ENCODE results near the gene KIF16B. TPM values are rescaled to one million over a fixed set of nuclear protein-coding genes. Genes with fewer than 3 reads are reported as not detected.

KIF16B gene
- total and polyA plus RNA-seq, 2 of the 8 experiments (the other 6 are each of a cell fraction or from before 2014, with no cell fraction given) = 3.0 to 9.2 TPM

GRCh38 chr20:16619953-16620352 is 46.7 kb upstream of the KIF16B start:
- H2BK20ac ChIP-seq (ENCODE audit: low read length) = no peak overlapping the region
- no peak overlapping the region for H3K9ac ChIP-seq (replicated peaks in 1 of 4; ENCODE audit: extremely low read depth in 1 of 4, low read depth in 3 of 4, low read length in 3 of 4)
- H3K14ac ChIP-seq (ENCODE audit: insufficient read length) = no peak overlapping the region
- H2AK5ac ChIP-seq (ENCODE audit: low read depth, low read length) = no peak overlapping the region
- no peak overlapping the region for H2BK120ac ChIP-seq (replicated peaks; ENCODE audit: low read depth, low read length)
- no peak overlapping the region for H2AFZ ChIP-seq (ENCODE audit: low read length)
- H3K4me3 ChIP-seq (ENCODE audit: extremely low read depth in 1 of 4, insufficient read depth in 2 of 4, low read depth in 3 of 4, low read length in 4 of 4) = no peak overlapping the region
- no peaks in the 10 kb centered on the region for H3K27me3 ChIP-seq (replicated peaks in 1 of 4; ENCODE audit: control insufficient read depth in 3 of 4, extremely low read depth in 1 of 4, insufficient read depth in 3 of 4, low read length in 3 of 4)
- H3K56ac ChIP-seq (replicated peaks; ENCODE audit: insufficient read length, low read depth, low read length) = no peak overlapping the region
- H4K91ac ChIP-seq (replicated peaks; ENCODE audit: insufficient read length, low read length) = no peak overlapping the region
- H3K4ac ChIP-seq (replicated peaks; ENCODE audit: insufficient read length, low read depth, low read length) = no peak overlapping the region
- H2BK12ac ChIP-seq (ENCODE audit: low read depth, low read length) = no peak overlapping the region
- H3K79me1 ChIP-seq (ENCODE audit: low read depth, low read length) = no peaks in the 10 kb centered on the region
- H3K79me2 ChIP-seq (ENCODE audit: control insufficient read depth in 1 of 2, insufficient read depth in 2 of 2, low read length in 2 of 2) = no peaks in the 10 kb centered on the region
- H3K36me3 ChIP-seq (ENCODE audit: control insufficient read depth in 2 of 4, insufficient read depth in 4 of 4, low read length in 3 of 4) = no peaks in the 10 kb centered on the region
- ChIA-PET POLR2A (ENCODE audit: partially characterized antibody) (no interaction called here), CTCF (ENCODE audit: partially characterized antibody) (no interaction called here)
- H4K5ac ChIP-seq (ENCODE audit: insufficient read length, low read depth, low read length) = no peak overlapping the region
- H3K23me2 ChIP-seq (ENCODE audit: low read depth, low read length) = no peaks in the 10 kb centered on the region
- 80% methylated on average over 1 of the region's 1 CpG; no CpG with 5 or more reads in 1 of the 2 experiments for whole genome bisulfite sequencing, 2 experiments (ENCODE audit: extremely low coverage in 1 of 2, insufficient coverage in 1 of 2, insufficient read length in 1 of 2, insufficient replicate concordance in 2 of 2, low coverage in 1 of 2, low lambda C conversion rate in 2 of 2, missing lambda C conversion rate in 1 of 2)
- H3K4me1 ChIP-seq (replicated peaks in 1 of 4; ENCODE audit: control insufficient read depth in 3 of 4, insufficient read depth in 4 of 4, low read length in 3 of 4) = peaks cover 0 to 3% (median 1%) of the 10 kb centered on the region in 4 experiments; a peak in 1 of 7 replicates
- H4K8ac ChIP-seq (ENCODE audit: extremely low read depth, insufficient read depth, low read length) = no peak overlapping the region
- no peak overlapping the region for H3K23ac ChIP-seq (ENCODE audit: insufficient read length)
- no peak overlapping the region for H2BK15ac ChIP-seq (ENCODE audit: low read length)
- FAIRE-seq (no peak), DNase-seq (ENCODE audit: low read depth in 1 of 2, low spot score in 2 of 2) (no peak)
- H3K4me2 ChIP-seq (ENCODE audit: insufficient read depth in 1 of 2, low read depth in 2 of 2, low read length in 2 of 2) = no peak overlapping the region
- H3K27ac ChIP-seq (ENCODE audit: low read depth, low read length) = no peak overlapping the region
- H3K18ac ChIP-seq (ENCODE audit: extremely low read depth, low read length) = no peak overlapping the region
- peaks cover 5 to 8% of the 10 kb centered on the region in 2 experiments; a peak in 1 of 4 replicates for H3K9me3 ChIP-seq (ENCODE audit: insufficient read depth in 2 of 2, low read depth in 1 of 2, low read length in 1 of 2)
- no peak overlapping the region for H2BK5ac ChIP-seq (ENCODE audit: low read depth, low read length)
- H4K20me1 ChIP-seq (replicated peaks in 1 of 2; ENCODE audit: control insufficient read depth in 1 of 2, insufficient read depth in 2 of 2, low read length in 2 of 2) = no peaks in the 10 kb centered on the region
- TF ChIP-seq SRF (IDR thresholded peaks at IDR 0.05; ENCODE audit: low read depth, low read length) (no peak), EGR1 (IDR thresholded peaks at IDR 0.05; ENCODE audit: borderline replicate concordance, low read depth, low read length) (no peak), HDAC2 (IDR thresholded peaks at IDR 0.05; ENCODE audit: borderline replicate concordance in 1 of 2, low read depth in 2 of 2, low read length in 2 of 2) (no peak), SP4 (IDR thresholded peaks at IDR 0.05; ENCODE audit: low read length) (no peak), FOSL1 (IDR thresholded peaks at IDR 0.05; ENCODE audit: insufficient read depth, low read depth, low read length) (no peak), BACH1 (IDR thresholded peaks at IDR 0.05; ENCODE audit: low read length) (no peak), CTCF (IDR thresholded peaks at IDR 0.05; ENCODE audit: control extremely low read depth in 1 of 3, insufficient read depth in 1 of 3, low read depth in 1 of 3, low read length in 3 of 3) (no peak), SP1 (IDR thresholded peaks at IDR 0.05; ENCODE audit: low read depth, low read length) (no peak), KDM5A (IDR thresholded peaks at IDR 0.05; ENCODE audit: low read length) (no peak), MAFK (IDR thresholded peaks at IDR 0.05; ENCODE audit: low read depth, low read length) (no peak), RFX5 (IDR thresholded peaks at IDR 0.05; ENCODE audit: borderline replicate concordance, low read depth, low read length) (no peak)

Measured in H1 (cell line).